WI38 (cell line): ENCODE measurements around the gene TGM5.

ENCODE experiments used
- H3K4me3 ChIP-seq: 2 replicates; pipeline ENCODE4 v1.5.1; 2011; ENCODE audit warnings: low read depth, mild to moderate bottlenecking, control low read depth, low read length
- TF ChIP-seq, protein P1 (sequence below): IDR thresholded peaks from 2 replicates; pipeline ENCODE4 v1.5.1; 2012; ENCODE audit warnings: low read depth, mild to moderate bottlenecking, control low read depth, low read length

The TGM5 gene

DNA sequence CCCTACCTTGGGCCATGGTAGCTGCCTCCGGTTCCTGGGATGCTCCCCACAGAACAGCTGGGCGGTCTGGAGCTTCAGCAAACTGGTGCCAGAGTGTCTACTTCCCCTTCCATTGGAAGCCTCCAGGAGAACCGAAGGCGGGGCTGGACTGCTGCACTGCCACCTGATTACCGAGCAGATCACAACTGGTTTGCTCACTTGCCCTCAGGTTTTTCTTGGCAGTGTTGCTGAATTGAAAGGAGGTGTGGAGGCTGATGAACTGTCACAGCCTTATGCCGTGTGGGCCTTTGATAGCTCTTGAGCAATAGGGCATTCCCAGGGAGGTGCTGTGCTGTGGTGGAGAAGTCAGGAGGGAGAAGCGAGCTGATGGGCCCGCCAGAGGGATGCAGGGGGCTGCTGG, at the start of gene TGM5:
Gene TGM5 (minus strand): TSS at position 95 of the 400 bp plus-strand sequence. CDS start 79 bp downstream, at position 16.
- TF ChIP-seq, protein P1, sequence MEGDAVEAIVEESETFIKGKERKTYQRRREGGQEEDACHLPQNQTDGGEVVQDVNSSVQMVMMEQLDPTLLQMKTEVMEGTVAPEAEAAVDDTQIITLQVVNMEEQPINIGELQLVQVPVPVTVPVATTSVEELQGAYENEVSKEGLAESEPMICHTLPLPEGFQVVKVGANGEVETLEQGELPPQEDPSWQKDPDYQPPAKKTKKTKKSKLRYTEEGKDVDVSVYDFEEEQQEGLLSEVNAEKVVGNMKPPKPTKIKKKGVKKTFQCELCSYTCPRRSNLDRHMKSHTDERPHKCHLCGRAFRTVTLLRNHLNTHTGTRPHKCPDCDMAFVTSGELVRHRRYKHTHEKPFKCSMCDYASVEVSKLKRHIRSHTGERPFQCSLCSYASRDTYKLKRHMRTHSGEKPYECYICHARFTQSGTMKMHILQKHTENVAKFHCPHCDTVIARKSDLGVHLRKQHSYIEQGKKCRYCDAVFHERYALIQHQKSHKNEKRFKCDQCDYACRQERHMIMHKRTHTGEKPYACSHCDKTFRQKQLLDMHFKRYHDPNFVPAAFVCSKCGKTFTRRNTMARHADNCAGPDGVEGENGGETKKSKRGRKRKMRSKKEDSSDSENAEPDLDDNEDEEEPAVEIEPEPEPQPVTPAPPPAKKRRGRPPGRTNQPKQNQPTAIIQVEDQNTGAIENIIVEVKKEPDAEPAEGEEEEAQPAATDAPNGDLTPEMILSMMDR, result no peak
- no peak within 1 kb of the TSS for H3K4me3 ChIP-seq

GRCh38 chr15:43314171-43314570, 47.4 kb upstream of the TGM5 start:
- TF ChIP-seq, protein P1, result no peak
- no peak overlapping the region for H3K4me3 ChIP-seq

GRCh38 chr15:43312378-43312777, 45.6 kb upstream of the TGM5 start:
- H3K4me3 ChIP-seq, result no peak overlapping the region
- TF ChIP-seq, protein P1, result no peak

DNA sequence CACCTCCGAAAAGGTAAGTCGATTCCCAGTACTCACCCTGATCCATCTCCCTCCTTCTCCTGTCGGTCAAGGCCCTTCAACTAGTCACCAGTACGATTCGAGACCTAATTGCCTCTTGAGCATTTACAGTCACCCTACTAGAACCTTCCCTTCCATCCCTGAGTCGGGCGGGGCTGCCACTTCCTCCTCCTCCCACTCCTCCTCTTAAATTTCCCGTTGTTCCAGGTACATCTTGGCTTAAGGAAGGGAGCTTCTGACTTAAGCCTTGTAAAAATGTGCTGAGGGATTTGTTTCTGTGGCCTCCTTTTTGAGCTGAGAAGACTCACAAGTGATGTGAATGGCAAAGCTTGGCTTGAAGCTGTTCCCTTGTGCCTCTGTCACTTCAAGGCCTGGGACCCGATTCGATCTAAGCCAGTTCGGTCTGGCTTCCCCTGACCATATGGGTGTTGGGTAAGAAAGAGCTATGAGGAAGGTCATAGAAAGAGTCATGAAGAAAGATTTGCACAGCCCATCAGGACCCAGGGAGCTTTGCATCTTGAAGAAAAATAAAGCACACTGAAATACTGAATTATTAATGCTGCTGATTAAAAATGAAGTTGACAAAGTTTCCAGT, 35.6 kb upstream of the TGM5 start, which contains the start of gene TGM7:
Gene TGM7 (minus strand): TSS at position 51 of the 613 bp plus-strand sequence.
- TF ChIP-seq, protein P1, result no peak
- no peak within 1 kb of the TSS for H3K4me3 ChIP-seq

DNA sequence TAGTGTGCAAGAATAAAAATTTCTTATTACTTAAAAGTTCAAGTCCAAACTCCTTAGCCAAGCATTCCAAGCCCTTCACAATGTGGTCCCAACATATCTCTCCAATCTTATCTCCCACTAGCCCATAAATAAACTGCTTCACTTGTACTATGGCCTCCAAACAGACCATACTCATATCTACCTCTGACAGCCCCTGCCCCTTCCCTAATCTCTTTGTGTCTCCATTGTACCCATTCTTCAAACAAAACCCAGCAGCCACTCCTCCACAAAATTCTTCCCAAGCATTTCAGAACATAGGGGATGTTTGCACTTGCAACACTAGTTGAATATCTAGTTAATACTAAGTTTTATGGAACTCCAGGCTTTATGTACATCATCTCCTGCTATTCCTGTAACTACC, 33.2 kb upstream of the TGM5 start:
- no peak overlapping the region for H3K4me3 ChIP-seq
- TF ChIP-seq, protein P1, result no peak

- H3K4me3 ChIP-seq, result no peak overlapping the region
- TF ChIP-seq, protein P1, result no peak
Measured at GRCh38 chr15:43299411-43299810, 32.7 kb upstream of the TGM5 start.

- H3K4me3 ChIP-seq, result no peak overlapping the region
- TF ChIP-seq, protein P1, result no peak
Measured at GRCh38 chr15:43294091-43294706, 27.5 kb upstream of the TGM5 start.
